MM.1S (cell line): ENCODE results near the gene GDAP1L1.

Experiments
- DNase-seq: peaks from one replicate; pipeline ENCODE4 v3.0.0-alpha.2; 2015
- H2AFZ ChIP-seq: fragments of 300-600 bp; sonication (generic); 2 replicates; pipeline ENCODE4 v1.6.0; 2016; ENCODE audit warnings: antibody characterized with exemption, low read length
- H3F3A ChIP-seq: fragments of 300-600 bp; sonication (generic); 2 replicates; pipeline ENCODE4 v1.6.1; 2016; ENCODE audit warnings: mild to moderate bottlenecking, antibody characterized with exemption, low read length, moderate library complexity, mixed read lengths; ENCODE audit not compliant: insufficient read depth
- H3K27ac ChIP-seq: fragments of 300-600 bp; sonication (generic); 2 replicates; pipeline ENCODE4 v1.5.1; 2016; ENCODE audit warnings: mild to moderate bottlenecking, low read length
- H3K27me3 ChIP-seq: fragments of 300-600 bp; sonication (generic); replicated peaks from 2 replicates; pipeline ENCODE4 v1.6.0; 2016; ENCODE audit warnings: low read length; ENCODE audit not compliant: insufficient read depth
- H3K36me3 ChIP-seq: fragments of 300-600 bp; sonication (generic); replicated peaks from 2 replicates; pipeline ENCODE4 v1.6.1; 2016; ENCODE audit warnings: mild to moderate bottlenecking, low read length, mixed read lengths; ENCODE audit not compliant: insufficient read depth
- H3K4me1 ChIP-seq: fragments of 300-600 bp; sonication (generic); 2 replicates; pipeline ENCODE4 v1.6.1; 2016; ENCODE audit warnings: low read length, mixed read lengths
- H3K4me2 ChIP-seq: fragments of 300-600 bp; sonication (generic); 2 replicates; pipeline ENCODE4 v1.6.0; 2016; ENCODE audit warnings: low read depth, low read length
- H3K4me3 ChIP-seq: fragments of 300-600 bp; sonication (generic); 2 replicates; pipeline ENCODE4 v1.5.1; 2016; ENCODE audit warnings: low read length, mixed read lengths
- H3K79me2 ChIP-seq: fragments of 300-600 bp; sonication (generic); 2 replicates; pipeline ENCODE4 v1.6.1; 2016; ENCODE audit warnings: mixed run types, low read length, mixed read lengths
- H3K9ac ChIP-seq: fragments of 300-600 bp; sonication (generic); 2 replicates; pipeline ENCODE4 v1.6.1; 2016; ENCODE audit warnings: low read length, mixed read lengths
- H3K9me2 ChIP-seq: fragments of 300-600 bp; sonication (generic); replicated peaks from 2 replicates; pipeline ENCODE4 v1.6.1; 2016; ENCODE audit warnings: mild to moderate bottlenecking, low read length, mixed read lengths; ENCODE audit not compliant: insufficient read depth
- H3K9me3 ChIP-seq: fragments of 300-600 bp; sonication (generic); replicated peaks from 2 replicates; pipeline ENCODE4 v1.6.1; 2016; ENCODE audit warnings: mild to moderate bottlenecking, low read length, mixed read lengths; ENCODE audit not compliant: insufficient read depth
- H4K20me1 ChIP-seq: fragments of 300-600 bp; sonication (generic); 2 replicates; pipeline ENCODE4 v1.6.1; 2016; ENCODE audit warnings: mild to moderate bottlenecking, low read length, moderate library complexity, mixed read lengths; ENCODE audit not compliant: insufficient read depth
- CTCF ChIP-seq: fragments of 300-600 bp; sonication (generic); IDR thresholded peaks from 2 replicates; pipeline ENCODE4 v1.5.1; 2016; ENCODE audit warnings: antibody characterized with exemption, low read length, mixed read lengths
- EZH2 ChIP-seq: fragments of 300-600 bp; sonication (generic); optimal IDR thresholded peaks from 2 replicates; pipeline ENCODE3; 2017; ENCODE audit warnings: low read depth, mild to moderate bottlenecking, antibody characterized with exemption, low read length, mixed read lengths
- EZH2phosphoT487 ChIP-seq: fragments of 300-600 bp; sonication (generic); IDR thresholded peaks from 2 replicates; pipeline ENCODE4 v1.6.1; 2018; ENCODE audit warnings: antibody characterized with exemption, low read length

Gene GDAP1L1

GRCh38 chr20:44268802-44269201 is 21.7 kb downstream of the GDAP1L1 start:
- Histone ChIP-seq H3K9me2 (no peaks in the 10 kb centered on the region), H3K27ac (no peak overlapping the region), H3K79me2 (no peaks in the 10 kb centered on the region), H3K4me1 (no peaks in the 10 kb centered on the region), H3K36me3 (no peaks in the 10 kb centered on the region), H3K4me2 (no peak overlapping the region), H3K27me3 (no peaks in the 10 kb centered on the region), H3K9me3 (no peaks in the 10 kb centered on the region), H3K4me3 (no peak overlapping the region), H3K9ac (no peak overlapping the region), H3F3A (no peaks in the 10 kb centered on the region), H4K20me1 (no peaks in the 10 kb centered on the region), H2AFZ (no peak overlapping the region)
- no peak for DNase-seq
- TF ChIP-seq EZH2 (no peak), CTCF (no peak), EZH2phosphoT487 (no peak)

- Histone ChIP-seq H3K36me3 (no peaks in the 10 kb centered on the region), H3F3A (no peaks in the 10 kb centered on the region), H3K9me3 (no peaks in the 10 kb centered on the region), H3K4me2 (no peak overlapping the region), H3K27ac (no peak overlapping the region), H4K20me1 (no peaks in the 10 kb centered on the region), H3K4me3 (no peak overlapping the region), H3K27me3 (no peaks in the 10 kb centered on the region), H2AFZ (no peak overlapping the region), H3K79me2 (no peaks in the 10 kb centered on the region), H3K4me1 (no peaks in the 10 kb centered on the region), H3K9ac (no peak overlapping the region), H3K9me2 (no peaks in the 10 kb centered on the region)
- TF ChIP-seq CTCF (peak; percentile 39), EZH2phosphoT487 (no peak)
- DNase-seq, result no peak
Observed at GRCh38 chr20:44271915-44272663, 25.0 kb downstream of the GDAP1L1 start.

GRCh38 chr20:44273231-44274215 is 26.4 kb downstream of the GDAP1L1 start:
- no peak overlapping the region for H3K27ac ChIP-seq
- no peaks in the 10 kb centered on the region for H3F3A ChIP-seq
- H3K4me2 ChIP-seq, result no peak overlapping the region
- H3K9ac ChIP-seq, result no peak overlapping the region
- no peak overlapping the region for H3K4me3 ChIP-seq
- no peaks in the 10 kb centered on the region for H3K4me1 ChIP-seq
- H3K9me2 ChIP-seq, result no peaks in the 10 kb centered on the region
- no peaks in the 10 kb centered on the region for H3K79me2 ChIP-seq
- no peaks in the 10 kb centered on the region for H3K36me3 ChIP-seq
- TF ChIP-seq CTCF, result no peak
- no peak for TF ChIP-seq EZH2
- no peak for TF ChIP-seq EZH2phosphoT487
- H3K27me3 ChIP-seq, result no peaks in the 10 kb centered on the region
- H4K20me1 ChIP-seq, result no peaks in the 10 kb centered on the region
- no peak overlapping the region for H2AFZ ChIP-seq
- no peaks in the 10 kb centered on the region for H3K9me3 ChIP-seq
- DNase-seq, result no peak
